Activated CD4-positive, CD25-positive, alpha-beta regulatory T cell treated with anti-CD3 and anti-CD28 coated beads, Interleukin-2, amount 50 U/mL, for 24 hours (primary cell): ENCODE measurements around the gene SNAP29.
"Not testable (repeated sequence)": the region's sequence is repeated elsewhere in the genome, so short reads cannot be mapped to it uniquely, and the experiment has no call there.

Source experiments
- ATAC-seq, 2 donors: fragments of 150-1000 bp; cut with Tn5 transposase; one replicate each; pipeline ENCODE4 v1.10.0; 2021; ENCODE audit warnings: mild to moderate bottlenecking in 1 of 2, moderate library complexity in 1 of 2

The SNAP29 gene

GRCh38 chr22:20867179-20868024, 8.6 kb downstream of the SNAP29 start:
- no peak for ATAC-seq

- ATAC-seq = no peak
These were observed 9.5 kb downstream of the SNAP29 start for GRCh38 chr22:20868025-20868962.

- no peak for ATAC-seq
These were observed 10.4 kb downstream of the SNAP29 start for GRCh38 chr22:20869234-20869633.

GRCh38 chr22:20873214-20873613, 14.4 kb downstream of the SNAP29 start:
- ATAC-seq = no peak

- ATAC-seq = no peak
These were observed 16.5 kb downstream of the SNAP29 start for GRCh38 chr22:20875296-20875695.

GRCh38 chr22:20877715-20878114, 18.9 kb downstream of the SNAP29 start:
- no peak for ATAC-seq

- no peak for ATAC-seq
These were observed 22.4 kb downstream of the SNAP29 start for GRCh38 chr22:20881231-20881630.

GRCh38 chr22:20881869-20882815, 23.3 kb downstream of the SNAP29 start:
- no peak for ATAC-seq

GRCh38 chr22:20882855-20883254, 24.0 kb downstream of the SNAP29 start:
- no peak for ATAC-seq

- no peak for ATAC-seq
These were observed 25.6 kb downstream of the SNAP29 start for GRCh38 chr22:20884454-20884853.

- no peak for ATAC-seq
These were observed 26.3 kb downstream of the SNAP29 start for GRCh38 chr22:20885017-20885556.

GRCh38 chr22:20885557-20886323, 26.9 kb downstream of the SNAP29 start:
- peak; percentile 48 to 59 for ATAC-seq

- ATAC-seq = no peak
These were observed 28.6 kb downstream of the SNAP29 start for GRCh38 chr22:20887375-20887774.

GRCh38 chr22:20889025-20889704, 30.4 kb downstream of the SNAP29 start:
- no peak for ATAC-seq

- no peak for ATAC-seq
These were observed 31.2 kb downstream of the SNAP29 start for GRCh38 chr22:20889904-20890540.

- ATAC-seq = no peak
These were observed 32.2 kb downstream of the SNAP29 start for GRCh38 chr22:20890975-20891374.

- not testable (repeated sequence) for ATAC-seq
These were observed 38.9 kb downstream of the SNAP29 start for GRCh38 chr22:20897737-20898136.

- no peak for ATAC-seq
These were observed 41.1 kb downstream of the SNAP29 start for GRCh38 chr22:20899827-20900423.
